ENCODE results near the gene ITGA1.
"Not testable (repeated sequence)": the region's sequence is repeated elsewhere in the genome, so short reads cannot be mapped to it uniquely, and the experiment has no call there.

Gene ITGA1

DNA sequence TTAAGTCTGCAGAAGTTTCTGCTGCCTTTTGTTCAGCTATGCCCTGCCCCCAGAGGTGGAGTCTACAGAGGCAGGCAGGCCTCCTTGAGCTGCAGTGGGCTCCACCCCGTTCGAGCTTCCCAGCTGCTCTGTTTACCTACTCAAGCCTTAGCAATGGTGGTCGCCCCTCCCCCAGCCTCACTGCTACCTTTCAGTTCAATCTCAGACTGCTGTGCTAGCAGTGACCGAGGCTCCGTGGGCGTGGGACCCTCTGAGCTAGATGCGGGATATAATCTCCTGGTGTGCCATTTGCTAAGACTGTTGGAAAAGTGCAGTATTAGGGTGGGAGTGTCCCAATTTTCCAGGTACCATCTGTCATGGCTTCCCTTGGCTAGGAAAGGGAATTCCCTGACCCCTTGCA, 188.4 kb downstream of the ITGA1 start:
- not testable (repeated sequence) for DNase-seq

- no peak for DNase-seq
These were observed 189.7 kb downstream of the ITGA1 start for GRCh38 chr5:52977264-52977897.

- DNase-seq = no peak
These were observed 193.8 kb downstream of the ITGA1 start for GRCh38 chr5:52981507-52981906.

GRCh38 chr5:52983731-52984636, 196.3 kb downstream of the ITGA1 start:
- DNase-seq = no peak

DNA sequence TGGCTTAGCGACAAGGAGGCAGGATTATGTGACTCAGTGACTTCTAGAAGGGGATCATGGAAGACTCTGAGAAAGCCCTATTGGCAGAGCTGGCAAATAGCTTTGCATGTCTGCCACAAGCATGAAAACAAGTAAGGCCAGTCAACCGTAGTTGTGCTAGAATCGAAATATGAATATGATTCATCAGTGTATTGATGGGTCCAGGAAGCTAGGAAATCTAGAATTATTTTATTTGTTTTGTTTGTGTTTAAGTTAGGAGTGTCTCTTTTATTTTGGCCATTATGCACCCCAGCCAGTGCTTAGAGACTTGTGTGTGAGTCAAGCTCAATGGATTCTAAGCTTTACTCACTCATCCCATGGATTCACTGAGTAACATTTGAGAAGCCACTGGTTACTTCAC, 197.6 kb downstream of the ITGA1 start:
- DNase-seq = no peak

- DNase-seq = no peak
These were observed 200.1 kb downstream of the ITGA1 start for GRCh38 chr5:52987711-52988331.

DNA sequence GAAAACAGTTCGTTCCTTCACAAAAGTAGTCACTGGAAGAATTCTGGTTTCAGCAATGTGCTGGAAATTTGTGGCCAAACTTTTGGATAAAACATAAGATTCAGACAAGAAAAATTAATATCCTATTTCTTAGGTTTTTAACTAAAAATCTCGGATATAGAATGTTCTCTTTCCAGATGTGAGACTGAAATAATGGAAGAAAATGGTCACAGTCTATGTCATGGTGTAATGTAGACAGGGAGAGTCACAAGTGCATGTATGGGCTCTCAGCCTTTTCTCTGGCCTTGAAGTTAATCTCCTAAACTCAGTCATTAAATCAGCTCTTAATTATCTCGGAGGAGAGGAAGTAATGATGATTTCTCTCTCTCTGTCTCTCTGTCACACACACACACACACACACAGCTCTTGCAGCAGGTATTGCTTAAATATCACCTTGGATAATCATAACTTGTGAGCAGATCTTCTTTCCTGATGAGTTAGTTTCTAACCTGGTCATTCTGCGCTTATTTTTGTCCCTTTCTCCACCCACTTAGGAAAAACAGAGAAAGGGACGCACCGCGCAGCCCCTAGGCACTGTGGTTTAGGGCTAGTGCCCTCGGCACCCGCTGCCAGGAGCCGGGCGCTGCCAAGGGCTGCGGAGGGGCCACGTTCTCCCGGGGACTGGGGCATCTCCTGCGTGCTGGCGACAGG, 200.8 kb downstream of the ITGA1 start:
- no peak for DNase-seq

DNA sequence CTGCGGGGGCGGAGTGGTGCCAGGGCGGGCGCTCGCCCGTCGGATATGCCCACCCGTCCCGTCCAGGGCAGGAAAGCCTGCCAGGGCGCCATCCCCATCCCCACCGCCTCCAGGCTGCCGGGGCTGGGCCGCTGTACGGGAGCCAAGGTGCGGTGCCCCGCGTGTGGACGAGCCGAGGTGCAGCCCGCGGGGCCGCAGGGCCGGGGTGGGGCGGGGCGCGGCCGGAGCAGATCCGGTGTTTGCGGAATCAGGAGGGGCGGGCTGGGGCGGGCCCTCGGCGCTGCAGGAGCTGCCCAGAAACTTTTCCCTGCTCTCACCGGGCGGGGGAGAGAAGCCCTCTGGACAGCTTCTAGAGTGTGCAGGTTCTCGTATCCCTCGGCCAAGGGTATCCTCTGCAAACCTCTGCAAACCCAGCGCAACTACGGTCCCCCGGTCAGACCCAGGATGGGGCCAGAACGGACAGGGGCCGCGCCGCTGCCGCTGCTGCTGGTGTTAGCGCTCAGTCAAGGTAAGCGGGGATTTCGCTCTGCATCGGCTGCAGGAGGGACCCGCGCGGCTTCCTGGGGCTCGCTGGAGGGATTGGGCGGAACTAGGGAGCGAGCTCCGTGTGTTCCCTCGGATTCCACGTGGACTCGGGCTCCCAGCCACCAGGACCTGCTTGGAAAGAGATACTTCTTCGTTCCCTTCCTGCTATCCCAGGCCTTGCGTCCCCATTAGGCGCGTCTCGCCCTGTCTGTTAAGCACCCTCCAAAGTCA, 201.5 kb downstream of the ITGA1 start, which contains the start of gene ITGA2:
ITGA2 (plus strand) TSS at position 328 of the 756 bp plus-strand sequence; CDS start at position 445, 117 bp downstream.
- no peak for DNase-seq

DNA sequence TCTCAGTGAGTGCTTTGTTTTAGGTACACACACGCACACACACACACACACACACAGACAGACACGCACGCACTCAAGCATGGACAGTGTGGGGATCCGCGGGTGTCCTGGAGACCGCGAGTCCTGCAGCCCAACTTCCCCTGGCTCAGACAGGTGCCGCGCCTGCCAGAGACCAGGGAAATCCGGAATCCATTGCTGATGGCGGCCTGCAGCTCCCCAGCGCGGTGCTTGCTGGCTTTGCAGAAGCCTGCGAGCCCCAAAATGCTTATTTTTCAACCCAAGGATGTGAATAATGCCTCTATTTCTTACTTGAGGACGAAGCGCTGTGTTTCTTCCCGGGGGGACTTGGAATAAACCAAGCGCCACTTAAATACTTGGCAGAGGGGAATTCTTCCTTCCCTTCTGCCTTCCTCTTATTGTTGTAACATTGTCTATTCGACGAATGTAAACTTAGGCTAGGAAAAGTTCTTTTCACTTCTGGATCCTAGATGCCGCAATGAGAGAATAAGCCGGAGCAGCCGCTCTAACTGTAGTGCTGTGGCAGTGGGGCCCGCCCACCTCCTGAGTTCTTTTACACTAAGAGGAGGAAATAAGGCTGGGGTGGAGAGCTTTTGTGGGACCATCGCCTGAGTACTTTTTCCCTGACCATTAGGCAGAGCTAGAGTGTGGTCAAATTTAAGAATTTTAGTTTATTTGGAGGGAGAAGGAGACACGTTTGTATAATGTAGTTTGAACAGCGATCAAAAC, 202.2 kb downstream of the ITGA1 start:
- no peak for DNase-seq

GRCh38 chr5:52990528-52990925, 202.8 kb downstream of the ITGA1 start:
- no peak for DNase-seq

GRCh38 chr5:52993367-52993766, 205.7 kb downstream of the ITGA1 start:
- no peak for DNase-seq

DNA sequence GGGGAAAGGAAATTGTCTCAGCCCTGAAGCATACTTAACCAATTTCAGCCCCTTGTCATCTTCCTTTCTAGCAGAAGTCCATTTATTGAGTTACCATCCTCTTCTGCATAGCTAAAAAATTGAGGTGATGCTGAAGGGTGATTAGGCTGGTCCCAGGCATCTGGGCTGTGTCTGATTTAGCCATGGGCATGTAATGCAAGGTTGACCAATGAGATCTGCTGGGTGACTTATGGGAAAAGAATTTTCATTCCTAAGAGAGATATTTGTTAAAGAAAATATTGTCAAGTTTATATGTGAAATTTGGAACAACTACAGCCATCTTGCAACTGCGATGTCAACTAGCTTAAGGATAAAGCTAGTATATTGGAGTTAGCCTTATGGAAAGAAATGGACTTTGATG, 206.6 kb downstream of the ITGA1 start:
- no peak for DNase-seq

GRCh38 chr5:52995095-52995494, 207.4 kb downstream of the ITGA1 start:
- DNase-seq = no peak

DNA sequence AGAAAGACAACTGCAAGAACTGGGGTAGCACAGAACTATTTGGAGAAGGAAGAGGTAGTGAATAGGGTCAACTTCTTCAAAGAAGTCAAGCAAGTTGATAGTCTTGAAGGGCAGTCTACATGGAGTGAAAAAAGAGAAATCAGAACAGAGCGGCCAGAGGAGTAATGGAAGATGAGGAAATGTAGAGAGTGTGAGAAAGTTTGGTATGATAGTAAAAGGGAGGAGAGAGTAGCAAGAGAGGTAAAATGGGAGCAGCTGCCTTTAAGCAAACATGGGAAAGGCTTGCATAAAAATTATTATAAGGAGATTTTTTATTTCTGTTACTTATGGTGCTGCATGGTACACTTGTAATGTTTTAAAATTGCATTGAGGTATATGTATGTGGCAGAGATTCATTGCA, 208.2 kb downstream of the ITGA1 start:
- no peak for DNase-seq

GRCh38 chr5:52996979-52997378, 209.3 kb downstream of the ITGA1 start:
- no peak for DNase-seq

DNA sequence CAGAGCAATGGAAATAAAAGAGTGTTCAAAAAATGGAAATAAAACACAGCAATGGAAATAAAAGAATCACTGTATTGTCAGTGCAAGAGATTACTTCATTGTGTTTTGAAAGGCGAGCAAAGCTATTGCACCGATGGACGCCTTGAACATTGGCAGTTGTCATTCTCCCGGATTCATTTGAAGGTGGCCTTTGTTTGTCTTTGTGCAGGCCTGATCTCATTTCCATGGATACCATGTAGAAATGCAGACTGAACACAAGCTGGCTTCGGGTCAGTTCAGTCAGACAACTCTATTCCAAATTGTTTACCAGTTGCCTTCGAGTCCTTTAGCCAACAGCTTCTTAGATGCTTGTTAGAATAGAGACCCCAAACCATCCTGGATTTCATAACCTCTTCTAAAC, 209.7 kb downstream of the ITGA1 start:
- no peak for DNase-seq

GRCh38 chr5:52998552-52999313, 211.0 kb downstream of the ITGA1 start:
- no peak for DNase-seq

- no peak for DNase-seq
These were observed 211.7 kb downstream of the ITGA1 start for GRCh38 chr5:52999344-52999949.

DNA sequence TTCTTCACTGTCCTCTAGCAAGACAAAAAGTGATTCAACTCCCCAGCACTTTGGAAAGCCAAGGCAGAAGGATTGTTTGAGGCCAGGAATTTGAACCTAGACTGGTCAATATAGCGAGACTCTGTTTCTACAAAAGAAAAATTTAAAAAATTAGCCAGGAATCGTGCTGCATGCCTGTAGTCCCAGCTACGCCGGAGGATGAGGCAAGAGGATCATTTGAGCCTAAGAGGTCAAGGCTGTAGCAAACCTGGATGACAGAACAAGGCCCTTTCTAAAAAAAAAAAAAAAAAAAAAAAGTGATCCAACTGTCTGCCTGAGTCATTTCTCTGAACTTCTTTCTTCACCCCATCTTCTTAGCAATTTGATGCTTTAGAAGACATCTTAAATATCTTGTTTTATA, 213.8 kb downstream of the ITGA1 start:
- no peak for DNase-seq

DNA sequence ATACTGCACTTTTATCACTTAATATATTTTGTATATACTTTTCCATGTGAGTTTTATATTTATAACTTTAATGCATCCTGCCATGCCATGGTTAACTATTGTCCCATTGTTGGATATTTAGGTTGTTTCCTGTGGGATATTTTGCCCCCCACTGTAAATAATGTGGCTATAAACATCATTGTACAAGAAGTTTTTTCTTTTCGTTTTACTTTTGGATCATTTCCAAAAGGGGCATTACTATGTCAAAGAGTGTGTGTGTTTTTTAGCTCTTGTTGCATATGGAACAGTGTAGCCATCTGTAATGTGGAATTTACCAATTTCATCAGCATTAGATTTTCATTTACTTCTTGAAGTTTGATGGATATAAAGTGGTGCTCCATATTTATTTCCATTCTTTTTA, 214.8 kb downstream of the ITGA1 start:
- DNase-seq = no peak

All from GF-D8 (cell line).